B cell (primary cell): ENCODE results near the gene CGNL1. TPM values are rescaled to one million over a fixed set of nuclear protein-coding genes. Genes with fewer than 3 reads are reported as not detected.

ENCODE experiments used
- ATAC-seq: fragments of 200-7000 bp; cut with Tn5 transposase; one replicate; pipeline ENCODE4 v1.10.0; 2021; ENCODE audit warnings: low read depth, mild to moderate bottlenecking, moderate number of reproducible peaks, moderate library complexity
- CTCF ChIA-PET: fragments of 350-600 bp; sonication (Branson Sonifier 250); formaldehyde crosslinking; loops from one replicate; lab custom pipeline; 2021; ENCODE audit warnings: antibody characterized with exemption, inconsistent platforms; lab: Charles Lee
- POLR2A ChIA-PET: fragments of 350-600 bp; sonication (Branson Sonifier 250); formaldehyde crosslinking; loops from one replicate; lab custom pipeline; 2021; ENCODE audit warnings: antibody characterized with exemption; lab: Charles Lee
- DNase-seq: peaks from one replicate; pipeline ENCODE4 v3.0.0; 2013
- H2AFZ ChIP-seq: 2 replicates; pipeline ENCODE4 v1.6.1; 2012; ENCODE audit warnings: mild to moderate bottlenecking, low read depth, low read length; ENCODE audit not compliant: insufficient read depth, poor library complexity, severe bottlenecking
- H3K27ac ChIP-seq, 2 donors: 1 replicate in 1 of 2; 2 replicates in 1 of 2; pipeline ENCODE4 v1.5.1; 2012 to 2013; ENCODE audit warnings: low read length in 2 of 2, mild to moderate bottlenecking in 2 of 2, moderate library complexity in 1 of 2
- H3K27me3 ChIP-seq, 4 experiments: fragments of 200-600 bp in 1 of 4; sonication (generic) in 1 of 4; replicated peaks in 1 of 4; 1 replicate in 2 of 4; 2 replicates in 2 of 4; pipeline versions ENCODE4 v1.6.1 to v1.7.0; 2013 to 2016; ENCODE audit warnings: low read length in 3 of 4, mild to moderate bottlenecking in 2 of 4, mixed read lengths in 1 of 4, moderate library complexity in 1 of 4; ENCODE audit not compliant: insufficient read depth in 4 of 4, control insufficient read depth in 3 of 4; ENCODE audit errors: control extremely low read depth in 1 of 4
- H3K36me3 ChIP-seq, 2 experiments: replicated peaks in 1 of 2; 1 replicate in 1 of 2; 2 replicates in 1 of 2; pipeline versions ENCODE4 v1.6.1 to v1.7.1; 2013; ENCODE audit warnings: low read length in 1 of 2; ENCODE audit not compliant: insufficient read depth in 2 of 2, control insufficient read depth in 1 of 2; ENCODE audit errors: control extremely low read depth in 1 of 2, extremely low read depth in 1 of 2
- H3K4me1 ChIP-seq, 2 donors: fragments of 200-600 bp in 1 of 2; sonication (generic) in 1 of 2; 1 replicate in 1 of 2; 2 replicates in 1 of 2; pipeline versions ENCODE4 v1.5.1 to v1.6.1; 2013 to 2017; ENCODE audit warnings: low read length in 2 of 2; ENCODE audit not compliant: control insufficient read depth in 2 of 2, insufficient read depth in 2 of 2
- H3K4me2 ChIP-seq: replicated peaks from 2 replicates; pipeline ENCODE3; 2012; ENCODE audit warnings: mild to moderate bottlenecking, low read depth, low read length; ENCODE audit not compliant: poor library complexity, severe bottlenecking
- H3K4me3 ChIP-seq, 5 experiments: fragments of 200-600 bp in 1 of 5; sonication (generic) in 1 of 5; 1 replicate in 3 of 5; 2 replicates in 2 of 5; pipeline versions ENCODE4 v1.5.1 to v1.7.0; 2011 to 2016; ENCODE audit warnings: low read length in 4 of 5, mild to moderate bottlenecking in 4 of 5, low read depth in 2 of 5, control low read depth in 1 of 5, moderate library complexity in 1 of 5; ENCODE audit not compliant: insufficient read depth in 1 of 5; ENCODE audit errors: control extremely low read depth in 1 of 5, extremely low read depth in 1 of 5
- H3K79me2 ChIP-seq: fragments of 200-600 bp; sonication (generic); one replicate; pipeline ENCODE4 v1.6.0; 2016; ENCODE audit warnings: low read length; ENCODE audit not compliant: control insufficient read depth, insufficient read depth
- H3K9ac ChIP-seq: fragments of 200-600 bp; sonication (generic); 2 replicates; pipeline ENCODE4 v1.6.1; 2017; ENCODE audit warnings: mild to moderate bottlenecking, low read length, moderate library complexity
- H3K9me3 ChIP-seq, 3 donors: one replicate each; pipeline versions ENCODE4 v1.6.1 to v1.7.1; 2013; ENCODE audit warnings: low read length in 2 of 3; ENCODE audit not compliant: control insufficient read depth in 2 of 3, insufficient read depth in 1 of 3; ENCODE audit errors: control extremely low read depth in 1 of 3
- H4K20me1 ChIP-seq: 2 replicates; pipeline ENCODE4 v1.6.0; 2012; ENCODE audit warnings: mild to moderate bottlenecking, low read length; ENCODE audit not compliant: insufficient read depth, control insufficient read depth, poor library complexity, severe bottlenecking
- H3K27ac Mint-ChIP-seq: one replicate; pipeline ENCODE4 v1.8.0; 2021; ENCODE audit warnings: mixed read lengths
- H3K27me3 Mint-ChIP-seq: one replicate; pipeline ENCODE4 v1.8.0; 2021; ENCODE audit warnings: mixed read lengths
- H3K4me1 Mint-ChIP-seq: one replicate; pipeline ENCODE4 v1.8.0; 2021; ENCODE audit warnings: mixed read lengths
- H3K4me3 Mint-ChIP-seq: one replicate; pipeline ENCODE4 v1.8.0; 2021; ENCODE audit warnings: mixed read lengths
- H3K9me3 Mint-ChIP-seq: one replicate; pipeline ENCODE4 v1.8.0; 2022; ENCODE audit warnings: mixed read lengths; ENCODE audit not compliant: insufficient read depth
- CTCF ChIP-seq: fragments of 200-600 bp; IDR thresholded peaks from one replicate; pipeline ENCODE4 v1.8.0; 2022; ENCODE audit warnings: antibody characterized with exemption, mild to moderate bottlenecking
- EZH2 ChIP-seq: IDR thresholded peaks from 2 replicates; pipeline ENCODE4 v1.6.1; 2012; ENCODE audit warnings: borderline replicate concordance, low read depth, mild to moderate bottlenecking, moderate library complexity, low read length; ENCODE audit not compliant: insufficient read depth, poor library complexity, severe bottlenecking
- WGBS: methylation state at CpG from one replicate; pipeline ENCODE4 v1.1.5; 2013; ENCODE audit warnings: missing lambda C conversion rate; ENCODE audit not compliant: insufficient coverage; 5-methylcytosine and 5-hydroxymethylcytosine counted together
- intact Hi-C: fragments of 100-400 bp; cut with micrococcal nuclease; formaldehyde crosslinking; loops from one replicate; pipeline ENCODE4 v1.10.0; 2022
- polyA plus RNA-seq: library from polyadenylated mRNA; depleted of rRNA; stranded (reverse); fragments of >200 nt; gene quantifications from 2 replicates; pipeline ENCODE4 v1.2.3, GENCODE V29; 2012
- total RNA-seq, 2 donors: library from RNA; stranded (reverse); fragments of 120-200 nt in 1 of 2; gene quantifications; 1 replicate in 1 of 2; 2 replicates in 1 of 2; pipeline versions ENCODE4 v1.2.3 to v1.2.4, GENCODE V29; 2013 to 2022

The CGNL1 gene
- total and polyA plus RNA-seq, 2 donors (not counting 1 experiment from before 2014, with no cell fraction given), result 0.03 to 0.12 TPM

DNA sequence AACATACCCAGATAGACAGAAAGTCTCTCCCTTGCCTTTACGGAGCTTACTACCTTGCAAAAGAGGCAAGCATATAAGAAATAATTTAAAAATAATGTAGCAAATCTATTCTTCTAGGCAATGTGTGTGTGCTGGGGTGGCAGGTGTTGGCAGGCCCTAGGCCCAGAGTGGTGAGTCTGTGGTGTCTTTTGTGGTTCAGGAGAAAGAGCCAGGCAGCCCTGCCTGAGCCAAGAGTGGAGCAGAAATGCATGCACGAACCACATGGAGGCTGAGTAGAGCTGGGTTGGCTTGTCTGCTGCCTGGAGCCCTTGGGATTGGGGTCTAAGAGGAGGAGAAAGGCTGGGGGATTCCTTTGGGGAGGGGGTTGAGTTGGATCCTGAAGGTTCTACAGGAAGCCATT, 145.2 kb downstream of the CGNL1 start:
- ATAC-seq, result no peak
- ChIA-PET CTCF (interaction anchor here (1.0 to 2.0 kb wide), 3 partner anchors 181 to 375 kb away, joined by 6 to 9 read pairs (median 6); no protein-coding TSS in a partner anchor), POLR2A (no interaction called here)
- no peak overlapping the region for H3K4me3 ChIP-seq
- H4K20me1 ChIP-seq, result no peaks in the 10 kb centered on the region
- H3K27ac Mint-ChIP-seq, result no peak overlapping the region
- H3K9me3 Mint-ChIP-seq, result no peaks in the 10 kb centered on the region
- no peak overlapping the region for H2AFZ ChIP-seq
- no peak for TF ChIP-seq EZH2
- TF ChIP-seq CTCF, result no peak
- no peaks in the 10 kb centered on the region for H3K79me2 ChIP-seq
- DNase-seq, result no peak
- WGBS, result 73% methylated on average over 1 of the region's 2 CpGs
- peaks cover 5% of the 10 kb centered on the region for H3K4me1 Mint-ChIP-seq
- H3K9ac ChIP-seq, result no peak overlapping the region
- H3K27me3 Mint-ChIP-seq, result no peaks in the 10 kb centered on the region
- no peak overlapping the region for H3K27ac ChIP-seq
- peaks cover 0 to 5% of the 10 kb centered on the region in 2 donors for H3K4me1 ChIP-seq
- intact Hi-C loops, result no loop called here
- no peaks in the 10 kb centered on the region for H3K36me3 ChIP-seq
- no peak overlapping the region for H3K4me3 Mint-ChIP-seq
- H3K27me3 ChIP-seq, result no peaks in the 10 kb centered on the region
- H3K9me3 ChIP-seq, result no peaks in the 10 kb centered on the region
- no peak overlapping the region for H3K4me2 ChIP-seq

GRCh38 chr15:57522148-57522547, 145.8 kb downstream of the CGNL1 start:
- Histone ChIP-seq H3K4me3 (no peak overlapping the region), H3K27ac (no peak overlapping the region), H3K9ac (no peak overlapping the region), H3K27me3 (no peaks in the 10 kb centered on the region), H3K36me3 (no peaks in the 10 kb centered on the region), H4K20me1 (no peaks in the 10 kb centered on the region), H2AFZ (no peak overlapping the region), H3K79me2 (no peaks in the 10 kb centered on the region), H3K9me3 (no peaks in the 10 kb centered on the region), H3K4me2 (no peak overlapping the region), H3K4me1 (peaks cover 3 to 7% of the 10 kb centered on the region in 2 donors)
- H3K27me3 Mint-ChIP-seq, result no peaks in the 10 kb centered on the region
- no peak for ATAC-seq
- WGBS, result 93% methylated on average over 9 of the region's 9 CpGs
- intact Hi-C loops, result no loop called here
- H3K27ac Mint-ChIP-seq, result no peak overlapping the region
- H3K4me3 Mint-ChIP-seq, result no peak overlapping the region
- ChIA-PET CTCF (interaction anchor here (3.9 kb wide), 1 partner anchor 182 kb away, joined by 22 read pairs; no protein-coding TSS in a partner anchor), POLR2A (no interaction called here)
- TF ChIP-seq CTCF, result no peak
- no peak for TF ChIP-seq EZH2
- H3K9me3 Mint-ChIP-seq, result no peaks in the 10 kb centered on the region
- peaks cover 9% of the 10 kb centered on the region for H3K4me1 Mint-ChIP-seq
- no peak for DNase-seq
